ENCODE results near the gene CDC42EP1.

GRCh38 chr22:37559901-37560607 is at the start of gene CDC42EP1:
- no peak for TF ChIP-seq CTCF (IDR thresholded peaks at IDR 0.05; ENCODE audit: low read length)
- no peak for TF ChIP-seq EZH2 (optimal IDR thresholded peaks at IDR 0.05; ENCODE audit: low read depth, low read length)
